Stimulated activated naive B cell treated with anti-CD40 and anti-IgM and Interleukin-4, amounts not matched to agents 10 μg/mL and 1 μg/mL and 100 μg/mL, for 72 hours (primary cell): ENCODE results near the gene ST8SIA6.

Experiments
- ATAC-seq, 2 donors: fragments of 150-1000 bp; cut with Tn5 transposase; replicated peaks; 2 replicates each; pipeline ENCODE4 v1.10.0; 2021; ENCODE audit warnings: moderate library complexity in 1 of 2
- DNase-seq: peaks from one replicate; pipeline ENCODE4 v3.0.0; 2021
- H3K27ac Mint-ChIP-seq: one replicate; pipeline ENCODE4 v1.8.0; 2022; ENCODE audit warnings: mild to moderate bottlenecking, mixed read lengths
- H3K27me3 Mint-ChIP-seq, 2 donors: one replicate each; pipeline ENCODE4 v1.8.0; 2022; ENCODE audit warnings: mixed read lengths in 2 of 2
- H3K36me3 Mint-ChIP-seq, 2 donors: one replicate each; pipeline ENCODE4 v1.8.0; 2022; ENCODE audit warnings: mixed read lengths in 2 of 2, mild to moderate bottlenecking in 1 of 2
- H3K4me1 Mint-ChIP-seq, 2 donors: one replicate each; pipeline ENCODE4 v1.8.0; 2022; ENCODE audit warnings: mixed read lengths in 2 of 2, mild to moderate bottlenecking in 1 of 2
- H3K4me3 Mint-ChIP-seq, 2 donors: one replicate each; pipeline ENCODE4 v1.8.0; 2022; ENCODE audit warnings: mild to moderate bottlenecking in 2 of 2, mixed read lengths in 2 of 2, moderate library complexity in 1 of 2
- H3K9me3 Mint-ChIP-seq, 2 donors: one replicate each; pipeline ENCODE4 v1.8.0; 2022; ENCODE audit warnings: mixed read lengths in 2 of 2, mild to moderate bottlenecking in 1 of 2

ST8SIA6 gene

GRCh38 chr10:17473228-17473950 is 19.0 kb upstream of the ST8SIA6 start:
- peaks cover 7 to 8% of the 10 kb centered on the region in 2 donors for H3K9me3 Mint-ChIP-seq
- H3K4me3 Mint-ChIP-seq = no peak overlapping the region
- H3K4me1 Mint-ChIP-seq = peaks cover 7 to 14% of the 10 kb centered on the region in 2 donors
- H3K27ac Mint-ChIP-seq = no peak overlapping the region
- peak; percentile 47 to 66 for ATAC-seq
- H3K27me3 Mint-ChIP-seq = peaks cover 15 to 17% of the 10 kb centered on the region in 2 donors
- DNase-seq = no peak
- H3K36me3 Mint-ChIP-seq = no peaks in the 10 kb centered on the region

- Mint-ChIP-seq H3K4me1 (peaks cover 7 to 14% of the 10 kb centered on the region in 2 donors), H3K9me3 (peaks cover 7 to 8% of the 10 kb centered on the region in 2 donors), H3K27ac (no peak overlapping the region), H3K4me3 (no peak overlapping the region), H3K27me3 (peaks cover 13 to 15% of the 10 kb centered on the region in 2 donors), H3K36me3 (no peaks in the 10 kb centered on the region)
- ATAC-seq (peak; percentile 19 to 29), DNase-seq (no peak)
Observed at GRCh38 chr10:17472481-17473227, 18.3 kb upstream of the ST8SIA6 start.

- Mint-ChIP-seq H3K9me3 (peaks cover 7 to 8% of the 10 kb centered on the region in 2 donors), H3K4me1 (peaks cover 3 to 6% of the 10 kb centered on the region in 2 donors), H3K27ac (no peak overlapping the region), H3K36me3 (no peaks in the 10 kb centered on the region), H3K4me3 (no peak overlapping the region), H3K27me3 (peaks cover 7 to 13% of the 10 kb centered on the region in 2 donors)
- ATAC-seq (no peak), DNase-seq (no peak)
Observed at GRCh38 chr10:17470246-17470645, 15.9 kb upstream of the ST8SIA6 start.

GRCh38 chr10:17465328-17466125 is 11.1 kb upstream of the ST8SIA6 start:
- Mint-ChIP-seq H3K27ac (no peak overlapping the region), H3K36me3 (no peaks in the 10 kb centered on the region), H3K9me3 (peaks cover 7 to 9% of the 10 kb centered on the region in 2 donors), H3K4me1 (peaks cover 4 to 6% of the 10 kb centered on the region in 2 donors), H3K27me3 (peaks cover 12 to 20% of the 10 kb centered on the region in 2 donors), H3K4me3 (no peak overlapping the region)
- DNase-seq = no peak
- ATAC-seq = no peak

DNA sequence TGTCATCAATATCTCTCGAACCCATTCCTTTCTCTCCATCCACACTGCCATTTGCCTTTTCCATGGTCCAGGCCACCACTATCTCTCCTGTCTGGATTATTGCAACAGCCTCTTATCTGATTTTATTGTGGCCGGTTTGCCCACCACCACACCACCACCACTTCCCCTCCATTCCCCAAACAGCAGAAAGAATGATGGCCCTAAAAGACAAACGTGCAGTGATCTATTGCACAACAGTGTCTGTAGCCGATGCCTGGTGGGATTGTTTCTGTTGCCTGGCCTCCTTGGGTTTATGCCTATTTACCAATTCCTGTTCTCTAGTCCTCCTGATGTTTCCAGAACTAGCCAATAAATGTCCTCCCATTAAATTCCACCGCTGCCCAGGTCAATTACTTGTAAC is 10.2 kb upstream of the ST8SIA6 start:
- no peak overlapping the region for H3K4me3 Mint-ChIP-seq
- H3K4me1 Mint-ChIP-seq = peaks cover 5 to 11% of the 10 kb centered on the region in 2 donors
- H3K27me3 Mint-ChIP-seq = peaks cover 12 to 22% of the 10 kb centered on the region in 2 donors
- H3K36me3 Mint-ChIP-seq = no peaks in the 10 kb centered on the region
- DNase-seq = no peak
- ATAC-seq = no peak
- no peak overlapping the region for H3K27ac Mint-ChIP-seq
- peaks cover under 1 to 2% of the 10 kb centered on the region in 2 donors for H3K9me3 Mint-ChIP-seq

- ATAC-seq = no peak
- peaks cover 5 to 11% of the 10 kb centered on the region in 2 donors for H3K4me1 Mint-ChIP-seq
- DNase-seq = no peak
- peaks cover 17 to 28% of the 10 kb centered on the region in 2 donors for H3K27me3 Mint-ChIP-seq
- H3K9me3 Mint-ChIP-seq = peaks cover 0 to 2% of the 10 kb centered on the region in 2 donors
- no peak overlapping the region for H3K27ac Mint-ChIP-seq
- H3K4me3 Mint-ChIP-seq = peak overlapping the region in 1 of 2 donors; percentile 6
- H3K36me3 Mint-ChIP-seq = no peaks in the 10 kb centered on the region
Observed at GRCh38 chr10:17460756-17461155, 6.4 kb upstream of the ST8SIA6 start.

DNA sequence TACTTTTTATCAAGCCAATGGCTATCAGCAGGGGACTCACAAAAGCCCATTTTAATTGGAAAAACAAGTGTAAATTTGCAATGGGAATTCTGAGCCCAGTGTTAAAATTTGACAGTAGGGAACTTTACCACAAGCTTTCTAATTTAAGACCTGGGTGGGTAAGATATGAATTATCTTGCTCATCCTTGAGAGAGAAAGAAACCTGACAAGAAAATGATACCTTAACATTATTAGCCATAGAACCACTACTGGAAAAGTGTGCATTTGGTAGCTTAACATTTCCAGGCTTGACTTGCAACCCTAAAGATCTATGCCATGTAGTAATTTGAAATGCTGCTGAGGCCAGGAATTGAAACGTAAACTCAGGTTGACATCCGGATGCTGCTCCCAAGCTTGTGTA is 2.7 kb upstream of the ST8SIA6 start:
- no peak for ATAC-seq
- H3K27ac Mint-ChIP-seq = no peak overlapping the region

GRCh38 chr10:17456032-17456548 is 1.7 kb upstream of the ST8SIA6 start:
- peaks cover 16 to 34% of the 10 kb centered on the region in 2 donors for H3K4me1 Mint-ChIP-seq
- H3K36me3 Mint-ChIP-seq = no peaks in the 10 kb centered on the region
- DNase-seq (no peak), ATAC-seq (no peak)
- no peak overlapping the region for H3K4me3 Mint-ChIP-seq
- no peak overlapping the region for H3K27ac Mint-ChIP-seq
- peaks cover 33 to 52% of the 10 kb centered on the region in 2 donors for H3K27me3 Mint-ChIP-seq
- no peaks in the 10 kb centered on the region for H3K9me3 Mint-ChIP-seq

More for the DNA sequence above, 2.7 kb upstream of the ST8SIA6 start:
- Mint-ChIP-seq H3K4me3 (no peak overlapping the region), H3K36me3 (no peaks in the 10 kb centered on the region), H3K4me1 (peaks cover 15 to 35% of the 10 kb centered on the region in 2 donors), H3K27me3 (peaks cover 25 to 43% of the 10 kb centered on the region in 2 donors), H3K9me3 (no peaks in the 10 kb centered on the region)
- DNase-seq = no peak

GRCh38 chr10:17455015-17455520 is 673 bp upstream of the ST8SIA6 start:
- H3K4me3 Mint-ChIP-seq = peak overlapping the region in 1 of 2 donors; percentile 71
- H3K36me3 Mint-ChIP-seq = no peaks in the 10 kb centered on the region
- H3K9me3 Mint-ChIP-seq = peaks cover 0 to under 1% of the 10 kb centered on the region in 2 donors
- DNase-seq = no peak
- H3K4me1 Mint-ChIP-seq = peaks cover 10 to 24% of the 10 kb centered on the region in 2 donors
- ATAC-seq = peak; percentile 15 to 16
- peaks cover 43 to 56% of the 10 kb centered on the region in 2 donors for H3K27me3 Mint-ChIP-seq
- no peak overlapping the region for H3K27ac Mint-ChIP-seq

DNA sequence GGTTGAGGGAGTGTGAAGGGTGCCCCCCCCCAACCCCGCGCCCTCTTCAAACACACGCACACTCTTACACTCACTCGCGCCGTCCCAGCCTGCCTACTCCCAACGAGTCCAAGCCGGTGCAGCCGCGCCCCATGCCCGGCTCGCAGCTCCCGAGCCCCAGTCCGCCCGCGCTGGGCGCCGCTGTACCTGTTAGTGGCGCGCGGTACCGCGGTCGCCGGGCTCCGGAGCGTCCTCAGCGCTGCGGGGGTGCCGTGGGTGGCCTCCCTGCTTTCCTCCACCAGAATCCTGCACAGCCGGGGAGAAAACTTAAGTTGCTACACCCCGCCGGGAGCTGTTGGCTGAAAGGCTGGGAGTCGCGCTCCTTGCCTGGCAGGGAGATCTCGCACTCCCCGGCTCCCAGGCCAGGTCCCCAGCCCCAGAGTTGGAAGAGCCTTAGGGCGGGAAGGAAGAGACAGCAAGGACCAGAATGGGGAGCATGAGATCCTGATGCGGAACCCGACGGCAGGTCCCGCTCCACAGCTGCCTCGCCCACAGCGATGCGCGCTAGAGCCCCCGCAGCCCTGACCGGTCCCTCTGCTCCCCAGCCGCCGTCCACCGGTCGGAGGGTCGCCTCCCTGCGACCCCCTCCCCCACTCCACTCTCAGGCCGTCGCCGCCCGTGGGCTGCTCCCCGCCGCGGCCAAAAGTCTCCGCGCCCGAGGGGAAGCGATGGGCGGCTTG is 863 bp downstream of the ST8SIA6 start:
- no peaks in the 10 kb centered on the region for H3K36me3 Mint-ChIP-seq
- H3K9me3 Mint-ChIP-seq = peaks cover 4 to 7% of the 10 kb centered on the region in 2 donors
- H3K27me3 Mint-ChIP-seq = peaks cover 51 to 64% of the 10 kb centered on the region in 2 donors
- ATAC-seq (peak; percentile 44 to 52), DNase-seq (no peak)
- H3K4me3 Mint-ChIP-seq = peak overlapping the region; percentile 70 to 78
- no peak overlapping the region for H3K27ac Mint-ChIP-seq
- peaks cover 10 to 24% of the 10 kb centered on the region in 2 donors for H3K4me1 Mint-ChIP-seq

DNA sequence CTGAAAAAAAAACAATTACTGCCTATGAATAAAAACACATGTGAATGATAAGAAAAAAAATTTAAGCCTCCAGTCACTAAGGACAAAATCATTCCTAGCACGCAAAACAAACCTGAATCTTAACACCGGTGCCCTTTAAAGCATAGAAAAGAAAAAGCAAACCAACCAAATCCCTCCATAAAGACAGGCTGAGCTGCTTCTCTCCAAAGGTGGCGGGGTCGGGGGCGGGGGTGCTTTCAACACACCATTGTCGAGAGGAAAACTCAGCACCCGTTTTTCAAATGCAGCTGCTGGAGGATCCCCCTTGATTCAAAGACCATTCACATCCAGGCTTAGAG is 1.4 kb downstream of the ST8SIA6 start:
- Mint-ChIP-seq H3K27ac (no peak overlapping the region), H3K9me3 (peaks cover 5 to 7% of the 10 kb centered on the region in 2 donors), H3K4me3 (peak overlapping the region; percentile 70 to 78), H3K27me3 (peaks cover 51 to 64% of the 10 kb centered on the region in 2 donors), H3K4me1 (peaks cover 10 to 24% of the 10 kb centered on the region in 2 donors), H3K36me3 (peaks cover 0 to 2% of the 10 kb centered on the region in 2 donors)
- DNase-seq (no peak), ATAC-seq (no peak)

DNA sequence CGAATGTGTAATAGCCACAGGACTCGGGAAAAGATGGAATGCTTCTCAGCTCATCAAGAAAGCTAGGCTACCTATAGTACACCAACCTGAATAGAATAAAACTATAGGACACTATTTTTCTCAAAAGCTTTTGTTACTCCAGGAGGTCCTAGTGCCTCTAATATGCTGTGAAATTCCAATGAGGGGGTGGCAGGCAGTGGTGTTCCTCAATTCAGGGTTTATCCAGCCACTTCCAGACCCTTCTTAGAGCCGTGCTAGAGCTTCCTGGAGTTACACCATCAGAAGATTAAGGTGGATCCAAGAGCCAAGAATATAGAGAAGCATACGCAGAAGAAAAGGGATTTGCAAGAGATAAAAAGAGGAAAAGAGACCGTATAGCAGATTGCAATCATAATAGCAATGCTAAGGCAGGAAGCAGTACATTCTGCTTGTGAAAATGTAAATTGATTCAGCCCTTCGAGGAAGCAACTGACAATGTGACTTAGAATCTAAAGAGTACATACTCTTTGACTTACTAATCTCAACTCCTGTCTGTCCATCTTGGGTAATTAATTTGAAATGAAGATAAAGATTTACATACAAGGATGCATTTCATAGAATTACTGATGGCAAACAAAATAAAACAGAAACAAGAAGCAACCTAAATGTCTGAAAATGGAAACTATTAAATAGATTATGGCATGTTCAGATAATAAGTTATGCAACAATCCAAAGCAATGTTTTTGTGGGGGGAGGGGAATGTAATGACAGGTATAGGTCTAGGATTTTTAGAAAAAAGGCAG is 2.1 kb downstream of the ST8SIA6 start:
- peaks cover 10 to 24% of the 10 kb centered on the region in 2 donors for H3K4me1 Mint-ChIP-seq
- H3K4me3 Mint-ChIP-seq = no peak overlapping the region
- no peak for ATAC-seq
- DNase-seq = no peak
- peaks cover 51 to 64% of the 10 kb centered on the region in 2 donors for H3K27me3 Mint-ChIP-seq
- peaks cover 8% of the 10 kb centered on the region in 2 donors for H3K9me3 Mint-ChIP-seq
- no peak overlapping the region for H3K27ac Mint-ChIP-seq
- H3K36me3 Mint-ChIP-seq = peaks cover 0 to 5% of the 10 kb centered on the region in 2 donors
